A673 (cell line): ENCODE measurements around the gene KRT35.

Experiments used
- EZH2 ChIP-seq: fragments of 200-600 bp; sonication (generic); IDR thresholded peaks from 2 replicates; pipeline ENCODE4 v1.6.1; 2017; ENCODE audit warnings: borderline replicate concordance, low read depth, mild to moderate bottlenecking, mixed read lengths, antibody characterized with exemption, low read length; ENCODE audit not compliant: poor library complexity, severe bottlenecking
- TF ChIP-seq, protein P1 (sequence below): fragments of 300-800, 200-600 bp; sonication (generic); conservative IDR thresholded peaks from 2 replicates; pipeline ENCODE4 v1.5.1; 2017; ENCODE audit warnings: low read depth, mild to moderate bottlenecking, antibody characterized with exemption, low read length, moderate library complexity, mixed read lengths

DNA sequence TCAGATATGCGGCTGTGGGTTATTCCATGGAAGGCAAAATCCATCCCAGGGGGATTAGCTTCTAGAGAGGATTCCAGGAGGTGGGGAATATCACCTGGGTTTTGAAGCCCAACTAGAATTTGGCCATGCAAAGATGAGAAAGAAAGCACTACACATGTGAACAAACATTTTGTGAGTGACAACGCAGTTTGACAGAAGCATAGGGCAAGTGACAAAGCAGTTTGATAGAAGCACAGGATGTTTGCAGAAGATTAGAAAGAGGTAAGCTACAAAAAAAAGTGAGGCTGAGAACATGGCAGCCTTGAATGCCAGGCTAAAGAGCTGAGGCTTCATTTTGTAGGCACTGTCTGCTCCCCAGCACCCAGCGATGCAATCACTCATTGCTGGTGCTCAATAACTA, 27.9 kb downstream of the KRT35 start:
- TF ChIP-seq, protein P1, sequence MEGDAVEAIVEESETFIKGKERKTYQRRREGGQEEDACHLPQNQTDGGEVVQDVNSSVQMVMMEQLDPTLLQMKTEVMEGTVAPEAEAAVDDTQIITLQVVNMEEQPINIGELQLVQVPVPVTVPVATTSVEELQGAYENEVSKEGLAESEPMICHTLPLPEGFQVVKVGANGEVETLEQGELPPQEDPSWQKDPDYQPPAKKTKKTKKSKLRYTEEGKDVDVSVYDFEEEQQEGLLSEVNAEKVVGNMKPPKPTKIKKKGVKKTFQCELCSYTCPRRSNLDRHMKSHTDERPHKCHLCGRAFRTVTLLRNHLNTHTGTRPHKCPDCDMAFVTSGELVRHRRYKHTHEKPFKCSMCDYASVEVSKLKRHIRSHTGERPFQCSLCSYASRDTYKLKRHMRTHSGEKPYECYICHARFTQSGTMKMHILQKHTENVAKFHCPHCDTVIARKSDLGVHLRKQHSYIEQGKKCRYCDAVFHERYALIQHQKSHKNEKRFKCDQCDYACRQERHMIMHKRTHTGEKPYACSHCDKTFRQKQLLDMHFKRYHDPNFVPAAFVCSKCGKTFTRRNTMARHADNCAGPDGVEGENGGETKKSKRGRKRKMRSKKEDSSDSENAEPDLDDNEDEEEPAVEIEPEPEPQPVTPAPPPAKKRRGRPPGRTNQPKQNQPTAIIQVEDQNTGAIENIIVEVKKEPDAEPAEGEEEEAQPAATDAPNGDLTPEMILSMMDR = no peak
- no peak for TF ChIP-seq EZH2
